Endothelial cell of umbilical vein (primary cell): ENCODE results near the gene MMP14.

Experiments
- EZH2 ChIP-seq: IDR thresholded peaks from 2 replicates; pipeline ENCODE4 v1.6.1; 2012; ENCODE audit warnings: borderline replicate concordance, low read depth, mild to moderate bottlenecking, moderate library complexity, low read length, inconsistent platforms; ENCODE audit not compliant: severe bottlenecking
- GATA2 ChIP-seq: IDR thresholded peaks from 2 replicates; pipeline ENCODE4 v1.7.0; 2011; ENCODE audit warnings: low read depth, mild to moderate bottlenecking, moderate library complexity, mixed read lengths, low read length; ENCODE audit not compliant: insufficient read length, insufficient read depth
- POLR2A ChIP-seq: IDR thresholded peaks from 2 replicates; pipeline ENCODE4 v1.6.1; 2012; ENCODE audit warnings: low read depth, mild to moderate bottlenecking, control low read depth, low read length
- POLR2AphosphoS5 ChIP-seq: IDR thresholded peaks from 2 replicates; pipeline ENCODE4 v1.6.1; 2012; ENCODE audit warnings: low read depth, mild to moderate bottlenecking, control low read depth, low read length, moderate library complexity; ENCODE audit not compliant: insufficient read depth
- TF ChIP-seq, protein P1 (sequence below), 2 donors: IDR thresholded peaks; 1 replicate in 1 of 2; 2 replicates in 1 of 2; pipeline ENCODE4 v1.5.1; 2011; ENCODE audit warnings: low read length in 2 of 2, mild to moderate bottlenecking in 2 of 2, moderate library complexity in 2 of 2, control low read depth in 1 of 2, inconsistent platforms in 1 of 2, low read depth in 1 of 2; ENCODE audit not compliant: insufficient read depth in 1 of 2; ENCODE audit errors: extremely low read depth in 1 of 2
- TF ChIP-seq, protein P2 (sequence below): IDR thresholded peaks from 2 replicates; pipeline ENCODE4 v1.6.1; 2011; ENCODE audit not compliant: insufficient read depth, insufficient read length

DNA sequence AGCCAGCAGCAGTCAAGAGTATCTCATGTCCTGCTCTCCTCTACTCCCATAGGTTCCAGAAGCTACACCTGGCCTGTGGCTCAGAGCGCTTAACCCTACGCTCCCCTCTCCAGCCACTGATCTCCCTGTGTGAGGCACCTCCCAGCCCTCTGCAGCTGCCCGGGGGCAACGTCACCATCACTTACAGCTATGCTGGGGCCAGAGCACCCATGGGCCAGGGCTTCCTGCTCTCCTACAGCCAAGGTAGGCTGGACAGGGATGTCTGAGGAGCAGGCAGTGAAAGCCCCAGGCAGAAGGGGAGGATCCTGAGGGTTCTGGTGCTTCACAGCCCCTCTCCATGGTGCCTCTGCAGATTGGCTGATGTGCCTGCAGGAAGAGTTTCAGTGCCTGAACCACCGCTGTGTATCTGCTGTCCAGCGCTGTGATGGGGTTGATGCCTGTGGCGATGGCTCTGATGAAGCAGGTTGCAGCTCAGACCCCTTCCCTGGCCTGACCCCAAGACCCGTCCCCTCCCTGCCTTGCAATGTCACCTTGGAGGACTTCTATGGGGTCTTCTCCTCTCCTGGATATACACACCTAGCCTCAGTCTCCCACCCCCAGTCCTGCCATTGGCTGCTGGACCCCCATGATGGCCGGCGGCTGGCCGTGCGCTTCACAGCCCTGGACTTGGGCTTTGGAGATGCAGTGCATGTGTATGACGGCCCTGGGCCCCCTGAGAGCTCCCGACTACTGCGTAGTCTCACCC lies 38.8 kb downstream of the MMP14 start:
- TF ChIP-seq, protein P1, sequence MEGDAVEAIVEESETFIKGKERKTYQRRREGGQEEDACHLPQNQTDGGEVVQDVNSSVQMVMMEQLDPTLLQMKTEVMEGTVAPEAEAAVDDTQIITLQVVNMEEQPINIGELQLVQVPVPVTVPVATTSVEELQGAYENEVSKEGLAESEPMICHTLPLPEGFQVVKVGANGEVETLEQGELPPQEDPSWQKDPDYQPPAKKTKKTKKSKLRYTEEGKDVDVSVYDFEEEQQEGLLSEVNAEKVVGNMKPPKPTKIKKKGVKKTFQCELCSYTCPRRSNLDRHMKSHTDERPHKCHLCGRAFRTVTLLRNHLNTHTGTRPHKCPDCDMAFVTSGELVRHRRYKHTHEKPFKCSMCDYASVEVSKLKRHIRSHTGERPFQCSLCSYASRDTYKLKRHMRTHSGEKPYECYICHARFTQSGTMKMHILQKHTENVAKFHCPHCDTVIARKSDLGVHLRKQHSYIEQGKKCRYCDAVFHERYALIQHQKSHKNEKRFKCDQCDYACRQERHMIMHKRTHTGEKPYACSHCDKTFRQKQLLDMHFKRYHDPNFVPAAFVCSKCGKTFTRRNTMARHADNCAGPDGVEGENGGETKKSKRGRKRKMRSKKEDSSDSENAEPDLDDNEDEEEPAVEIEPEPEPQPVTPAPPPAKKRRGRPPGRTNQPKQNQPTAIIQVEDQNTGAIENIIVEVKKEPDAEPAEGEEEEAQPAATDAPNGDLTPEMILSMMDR (IDR thresholded peaks at IDR 0.05; ENCODE audit: extremely low read depth in 1 of 2, insufficient read depth in 1 of 2, low read depth in 1 of 2, low read length in 2 of 2), result no peak
- TF ChIP-seq POLR2A (no peak), POLR2AphosphoS5 (no peak), EZH2 (no peak), GATA2 (no peak)
- TF ChIP-seq, protein P2, sequence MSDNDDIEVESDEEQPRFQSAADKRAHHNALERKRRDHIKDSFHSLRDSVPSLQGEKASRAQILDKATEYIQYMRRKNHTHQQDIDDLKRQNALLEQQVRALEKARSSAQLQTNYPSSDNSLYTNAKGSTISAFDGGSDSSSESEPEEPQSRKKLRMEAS, result no peak
